Iris pigment epithelial cell (primary cell): Measurements from ENCODE around the gene PQBP1.

Experiments
- DNase-seq: peaks from one replicate; pipeline ENCODE4 v3.0.0-alpha.2; 2011; ENCODE audit warnings: low read depth

PQBP1 gene

DNA sequence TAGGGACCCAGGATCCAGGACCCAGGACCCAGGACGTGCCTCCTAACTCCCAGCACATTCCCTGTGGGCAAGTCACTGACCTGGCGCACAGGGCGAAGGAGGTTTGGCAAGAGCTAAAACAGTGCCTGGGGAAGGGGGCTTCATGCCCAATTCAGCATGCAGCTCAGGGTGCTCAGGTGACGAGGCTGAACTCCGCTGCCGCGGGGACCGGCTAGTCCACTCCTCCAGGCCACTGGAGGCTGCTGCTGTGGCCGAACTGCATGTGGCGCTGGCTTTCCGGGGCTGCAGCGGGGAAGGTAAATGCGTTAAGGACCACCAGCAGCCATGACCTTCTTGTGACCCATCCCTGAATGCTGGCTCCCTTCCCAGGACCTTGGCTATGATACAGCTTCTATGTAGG is 26.0 kb downstream of the PQBP1 start:
- no peak for DNase-seq

DNA sequence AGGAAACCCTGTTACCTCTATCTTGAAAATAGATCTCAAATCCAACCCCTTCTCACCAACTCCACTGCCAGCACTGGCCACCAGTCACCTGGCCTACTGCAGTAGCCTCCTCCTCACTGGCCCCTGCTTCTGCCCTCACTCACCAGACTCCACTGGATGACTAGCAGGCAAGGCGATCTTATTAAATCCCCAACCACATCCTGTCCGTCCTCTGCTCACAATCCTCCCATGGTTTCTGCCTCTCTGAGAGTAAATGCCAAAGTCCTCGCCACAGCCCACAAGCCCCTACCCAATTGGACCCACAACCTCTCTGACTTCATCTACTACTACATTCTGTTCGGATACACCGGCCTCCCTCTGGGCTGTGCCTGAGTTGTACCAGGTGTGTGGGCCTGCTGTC is 26.5 kb downstream of the PQBP1 start:
- DNase-seq: no peak

DNA sequence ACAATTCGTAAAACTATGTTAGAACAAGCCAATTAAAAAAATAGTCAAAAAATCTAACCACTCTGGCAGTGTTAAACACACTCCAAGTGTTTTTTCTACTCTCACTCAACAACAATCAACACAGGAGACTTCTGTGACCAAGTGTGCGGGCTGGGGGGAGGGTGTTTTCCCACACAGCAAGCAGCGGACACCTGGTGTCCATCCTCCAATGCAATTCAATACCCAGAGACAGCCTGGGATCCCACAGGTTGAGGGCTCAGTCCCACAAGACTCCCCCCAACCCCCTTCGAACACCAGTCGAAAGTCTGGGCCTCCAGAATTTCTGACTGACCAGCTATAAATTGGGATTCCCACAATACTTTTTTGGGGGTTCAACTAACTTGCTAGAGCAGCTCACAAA is 29.4 kb downstream of the PQBP1 start:
- no peak for DNase-seq

DNA sequence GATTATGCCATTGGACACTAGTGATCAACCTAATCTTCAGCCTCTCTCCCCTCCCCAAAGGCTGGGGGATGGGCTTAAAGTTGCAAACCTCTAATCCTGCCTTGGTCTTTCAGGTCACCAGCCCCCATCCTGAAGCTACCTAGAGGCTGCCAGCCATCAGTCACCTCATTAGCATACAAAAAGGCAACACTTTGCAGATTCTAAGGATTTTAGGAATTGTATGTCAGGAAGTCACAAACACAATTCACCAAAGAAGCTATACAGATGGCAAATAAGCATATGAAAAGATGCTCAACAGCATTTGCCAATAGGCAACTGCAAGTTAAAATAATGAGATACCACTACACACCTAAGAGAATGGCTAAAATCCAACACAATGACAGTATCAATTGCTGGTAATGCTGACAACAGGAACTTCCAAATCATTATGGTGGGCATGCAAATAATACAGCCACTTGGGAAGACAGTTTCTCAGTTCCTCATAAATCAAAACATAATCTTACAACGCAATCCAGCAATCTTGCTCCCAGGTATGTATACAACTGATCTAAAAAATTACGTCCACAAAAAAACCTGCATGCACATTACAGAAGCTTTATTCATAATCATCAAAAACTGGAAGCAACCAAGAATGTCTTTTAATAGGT is 30.1 kb downstream of the PQBP1 start:
- DNase-seq: no peak

DNA sequence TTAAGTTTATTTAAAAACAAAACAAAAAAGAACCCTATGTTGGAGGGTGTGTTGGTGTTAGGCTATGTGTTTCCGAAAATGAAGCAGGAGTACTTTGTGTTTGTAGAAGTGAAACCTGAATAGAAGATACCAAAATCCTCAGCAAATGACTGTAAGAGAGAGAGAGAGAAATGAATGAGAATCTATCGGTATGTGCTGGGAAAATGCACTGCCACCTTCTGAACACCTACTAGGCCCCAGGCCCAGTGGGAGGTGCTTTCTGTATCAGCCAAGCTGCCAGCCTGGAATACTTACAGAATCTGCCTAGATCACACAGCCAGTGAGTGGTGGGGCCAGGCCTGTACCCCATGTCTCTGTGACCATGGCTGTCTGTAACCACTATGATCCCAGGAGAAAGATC is 36.0 kb downstream of the PQBP1 start:
- DNase-seq: no peak

DNA sequence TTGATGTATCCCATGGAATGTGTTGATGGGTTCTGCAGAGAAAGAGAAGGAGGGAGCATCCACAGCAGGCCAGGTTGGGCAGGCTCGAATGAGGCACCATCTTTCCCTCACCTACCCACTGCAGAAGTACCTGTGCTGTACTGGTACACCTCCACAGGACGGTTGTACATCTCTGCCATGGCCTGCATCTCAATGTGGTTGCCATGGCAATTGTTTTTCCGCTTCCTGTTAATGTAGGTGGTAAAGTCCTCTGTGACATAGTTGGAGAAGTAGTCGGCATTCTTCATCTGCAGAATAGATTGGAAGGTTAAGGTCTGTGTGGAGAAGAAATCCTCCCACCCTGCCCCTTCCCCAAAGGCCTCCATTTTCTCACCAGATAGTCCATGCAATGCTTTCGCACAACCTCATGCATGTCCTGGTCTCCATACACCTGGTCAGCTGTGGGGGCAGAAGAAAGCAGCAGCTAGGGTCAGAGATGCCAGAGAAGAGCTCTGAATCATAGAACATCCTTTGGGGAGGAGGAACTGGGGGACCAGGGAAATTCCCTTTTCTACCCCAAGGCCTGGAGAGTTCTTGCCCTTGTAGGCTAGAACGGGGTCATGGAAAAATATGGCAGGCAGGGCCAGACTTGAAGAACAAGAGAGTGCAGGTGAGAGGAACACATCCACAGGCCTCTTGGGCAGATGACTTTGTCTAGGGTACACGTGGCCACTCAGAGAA is 37.0 kb downstream of the PQBP1 start:
- DNase-seq: no peak

DNA sequence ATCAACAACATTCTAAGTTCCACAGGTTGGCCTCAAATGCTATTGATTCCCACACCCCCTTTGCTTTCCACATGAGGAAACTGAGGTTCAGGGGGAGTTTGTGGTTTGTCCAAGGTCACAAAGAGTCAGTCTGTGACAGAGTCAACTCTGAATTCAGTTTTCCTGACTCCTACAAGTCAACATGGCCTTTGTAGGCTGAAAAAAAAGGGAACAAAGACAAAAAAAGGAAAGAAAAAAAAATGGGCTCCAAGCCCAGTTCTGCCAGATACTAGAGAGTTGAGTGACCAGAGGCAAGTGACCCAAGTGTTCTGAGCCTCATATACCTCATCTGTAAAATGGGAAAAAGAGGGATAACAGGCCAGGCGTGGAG is 37.6 kb downstream of the PQBP1 start:
- DNase-seq: no peak

DNA sequence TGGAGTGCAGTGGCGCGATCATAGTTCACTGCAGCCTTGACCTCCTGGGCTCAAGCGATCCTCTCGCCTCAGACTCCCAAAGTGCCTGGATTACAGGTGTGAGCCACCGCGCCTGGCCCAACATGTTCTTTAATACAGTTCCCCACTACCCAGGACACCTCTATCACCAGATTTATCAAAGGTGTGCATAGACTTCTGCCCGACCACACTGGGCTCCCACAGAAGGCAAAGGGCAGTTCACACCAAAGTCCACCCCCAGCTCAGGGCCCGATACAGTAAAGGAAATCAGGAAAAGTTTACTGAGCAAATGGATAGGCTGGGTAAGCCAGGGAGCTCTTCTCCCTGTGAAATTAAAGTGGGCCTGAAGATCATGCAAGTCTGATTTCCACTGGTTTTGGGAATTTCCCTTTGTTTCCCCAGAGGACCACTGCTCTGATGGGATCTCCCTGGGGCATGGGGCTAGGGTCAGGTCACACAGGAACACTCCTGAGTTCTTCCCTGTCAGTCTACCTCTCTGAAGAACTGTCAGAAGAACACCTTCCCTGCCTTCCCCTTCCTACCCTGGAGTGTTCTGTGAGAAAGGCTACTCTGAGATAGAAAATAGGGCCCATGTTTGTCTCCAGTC is 38.8 kb downstream of the PQBP1 start:
- no peak for DNase-seq

DNA sequence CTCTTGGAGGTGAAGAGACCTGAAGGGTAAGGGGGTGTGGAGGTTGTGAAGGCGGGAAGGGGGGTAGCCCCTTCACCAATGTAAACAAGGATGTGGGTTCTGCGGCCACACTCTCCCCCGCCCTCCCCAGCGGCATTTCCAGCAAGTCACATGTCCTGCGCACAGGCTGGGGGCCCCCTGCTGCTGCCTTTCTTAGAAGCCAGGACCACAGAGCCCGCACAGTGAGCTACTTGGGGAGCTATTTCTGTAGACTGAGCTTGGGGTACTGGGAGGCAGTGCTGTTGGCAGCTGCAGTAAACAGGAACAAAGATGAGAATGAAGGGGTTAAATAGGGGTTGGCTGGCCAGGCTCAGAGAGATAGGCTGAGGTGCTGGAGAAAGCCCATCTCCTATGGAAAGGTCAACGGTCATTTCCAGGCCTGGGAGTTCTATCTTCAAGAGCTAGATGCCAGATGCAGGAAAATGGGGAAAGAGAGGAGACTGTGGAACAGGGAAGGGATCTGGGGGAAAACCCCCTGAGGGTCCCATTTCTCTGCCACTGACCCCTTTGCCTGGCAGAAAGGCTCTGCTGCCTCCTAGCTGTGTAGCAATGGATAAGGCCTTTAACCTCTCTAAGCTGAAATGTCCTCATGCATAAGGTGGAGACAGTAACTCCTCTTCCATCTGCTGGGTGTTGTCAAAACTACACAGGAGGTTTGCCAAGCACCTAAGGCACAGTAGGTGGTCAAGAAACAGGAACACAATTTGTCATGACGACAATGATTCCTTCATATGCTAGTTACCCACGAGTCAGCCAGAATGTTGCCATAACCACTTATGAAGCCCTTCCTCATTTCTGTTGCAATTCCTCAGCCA is 39.6 kb downstream of the PQBP1 start:
- peak; percentile 69 for DNase-seq

DNA sequence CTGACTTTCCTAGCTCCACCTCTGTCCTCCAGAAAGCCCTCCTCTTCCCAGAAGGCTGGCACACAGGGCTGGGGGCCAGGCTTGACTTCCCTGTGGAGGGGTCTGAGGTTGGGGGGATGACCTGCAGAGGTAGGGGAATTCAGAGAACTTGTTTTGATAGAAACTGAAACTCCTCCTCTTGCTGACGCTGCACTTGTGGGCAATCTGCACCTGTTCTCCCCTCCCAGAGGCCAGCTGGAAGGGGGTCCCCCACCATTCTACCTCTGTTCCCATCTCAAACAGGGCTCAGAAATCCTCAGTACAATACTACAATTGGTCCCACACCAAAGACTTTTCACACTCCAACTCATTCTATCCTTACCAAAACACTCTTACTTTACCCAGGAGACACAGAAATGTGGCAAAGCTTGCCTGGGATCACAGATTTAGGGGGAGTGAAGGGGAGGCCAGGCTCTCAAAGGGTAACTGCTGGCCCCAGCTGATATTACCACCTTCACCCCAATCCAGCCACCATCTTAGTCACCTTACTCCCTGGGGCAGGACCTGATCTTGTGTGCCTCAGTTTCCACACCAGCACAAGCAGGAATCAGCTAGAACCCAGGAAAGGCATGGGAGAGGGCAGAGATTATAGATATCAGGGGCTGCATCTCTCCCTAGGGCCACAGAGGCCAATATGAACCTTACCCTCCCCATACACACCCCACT is 41.1 kb downstream of the PQBP1 start:
- DNase-seq: no peak

DNA sequence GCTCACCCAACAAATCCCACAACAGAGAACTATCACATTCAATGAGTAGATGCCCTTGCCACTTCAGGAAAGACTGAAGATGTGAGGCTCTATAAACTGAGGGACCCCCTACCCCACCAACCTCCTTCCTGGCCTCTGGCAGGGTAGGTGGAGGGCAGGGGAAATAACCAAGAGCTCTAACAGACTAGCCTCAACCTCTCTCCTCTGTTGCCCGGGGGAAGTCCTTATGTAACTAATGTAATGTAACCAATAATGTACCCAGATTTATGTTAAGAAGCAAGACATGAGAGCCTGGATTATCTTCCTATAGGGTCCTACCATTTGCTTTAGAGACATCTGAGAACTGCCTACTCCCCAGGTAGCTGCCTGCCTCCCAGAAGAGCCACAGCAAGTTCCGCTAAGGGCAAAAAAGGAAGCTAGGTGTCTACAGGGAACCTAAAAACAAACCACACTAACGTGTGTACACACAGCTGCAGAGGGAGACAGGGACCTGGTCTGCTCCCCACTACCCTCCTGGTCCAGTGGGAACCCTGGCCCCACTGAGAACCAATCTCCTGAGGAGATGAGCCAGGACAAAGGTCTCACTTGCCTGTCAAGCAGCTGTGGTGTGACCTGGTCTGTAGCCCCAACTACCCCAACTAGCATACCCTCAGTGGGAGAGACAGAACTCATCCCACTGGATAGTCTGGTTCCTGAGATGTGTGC is 41.9 kb downstream of the PQBP1 start:
- DNase-seq: no peak

DNA sequence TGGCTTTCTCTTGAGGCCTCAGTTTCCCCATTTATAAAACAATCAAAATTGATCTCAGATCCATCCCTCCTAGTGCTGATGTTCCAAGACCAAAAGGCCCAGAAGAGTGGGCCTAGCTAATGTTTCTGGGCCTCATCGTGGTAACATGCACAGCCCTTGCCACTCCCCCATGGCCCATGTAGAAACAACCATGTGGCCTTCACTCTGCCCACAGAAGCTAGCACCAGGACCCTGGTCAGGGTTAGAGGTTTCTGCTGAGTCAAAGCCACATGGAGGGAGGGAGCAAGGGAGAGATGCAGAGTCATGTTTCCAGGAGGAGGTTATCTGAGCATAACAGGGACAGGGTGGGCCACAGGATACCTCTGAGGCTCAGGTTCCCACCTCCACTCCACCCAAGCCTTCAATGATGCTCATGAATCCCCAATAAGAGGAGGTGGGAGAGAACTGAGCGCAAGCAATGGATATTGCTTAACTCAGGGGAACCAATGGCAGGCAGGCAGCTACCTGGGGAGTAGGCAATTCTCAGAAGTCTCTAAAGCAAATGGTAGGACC is 42.8 kb downstream of the PQBP1 start:
- no peak for DNase-seq

DNA sequence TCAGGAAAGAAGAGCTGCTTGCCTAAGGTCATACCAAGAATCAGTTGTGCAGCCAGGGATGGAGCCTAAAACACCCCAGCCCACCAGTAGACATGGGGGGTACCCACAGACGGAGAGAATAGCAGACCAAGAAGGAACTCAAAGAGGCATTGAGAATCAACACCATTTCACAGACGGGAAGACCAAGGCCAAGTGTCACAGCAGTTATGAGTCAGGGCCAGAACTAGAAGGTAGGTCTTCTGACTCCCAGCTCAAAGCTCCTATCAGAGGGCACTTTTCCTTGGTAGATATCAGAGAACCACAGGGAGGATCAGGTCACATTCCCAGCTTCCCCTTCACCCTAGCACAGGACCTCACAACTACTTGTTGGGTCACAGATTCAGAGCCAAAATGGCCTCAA is 45.2 kb downstream of the PQBP1 start:
- no peak for DNase-seq

DNA sequence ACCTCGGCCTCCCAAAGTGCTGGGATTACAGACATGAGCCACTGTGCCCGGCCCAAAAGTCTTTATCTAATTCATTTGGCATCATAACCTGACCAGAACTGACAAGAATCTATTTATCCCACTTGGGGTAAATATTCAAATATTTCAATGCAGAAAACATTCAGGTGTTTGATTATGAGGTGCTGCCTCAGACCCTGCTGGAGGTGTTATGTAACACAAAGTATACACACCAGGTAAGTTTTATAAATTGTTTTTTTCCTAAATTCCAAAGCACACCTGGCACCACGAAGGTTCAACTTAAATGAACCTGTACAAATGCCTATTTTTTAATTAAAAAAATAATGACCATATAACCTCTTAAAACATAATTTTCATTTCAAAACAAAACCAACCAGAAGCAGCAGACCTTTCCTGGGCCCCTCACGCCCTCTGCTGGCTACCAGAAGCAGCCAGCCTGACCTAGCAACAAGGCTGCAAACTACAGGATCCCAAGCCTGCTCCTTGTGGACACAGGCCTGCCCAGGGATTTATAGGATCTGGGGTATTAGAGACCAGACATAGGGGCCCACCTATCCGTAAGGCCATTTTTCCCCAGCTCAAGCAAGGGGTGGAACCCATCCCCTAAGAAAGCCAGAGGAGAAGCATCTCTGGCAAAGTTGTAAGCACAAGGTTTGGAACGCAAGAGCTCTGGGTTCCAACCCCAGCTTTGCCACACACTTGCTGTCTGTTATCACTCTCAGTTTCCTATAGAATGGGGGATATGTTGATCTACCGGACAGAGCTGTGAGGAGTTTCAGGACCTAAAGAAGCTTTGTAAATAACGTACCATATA is 48.0 kb downstream of the PQBP1 start:
- DNase-seq: peak; percentile 57

DNA sequence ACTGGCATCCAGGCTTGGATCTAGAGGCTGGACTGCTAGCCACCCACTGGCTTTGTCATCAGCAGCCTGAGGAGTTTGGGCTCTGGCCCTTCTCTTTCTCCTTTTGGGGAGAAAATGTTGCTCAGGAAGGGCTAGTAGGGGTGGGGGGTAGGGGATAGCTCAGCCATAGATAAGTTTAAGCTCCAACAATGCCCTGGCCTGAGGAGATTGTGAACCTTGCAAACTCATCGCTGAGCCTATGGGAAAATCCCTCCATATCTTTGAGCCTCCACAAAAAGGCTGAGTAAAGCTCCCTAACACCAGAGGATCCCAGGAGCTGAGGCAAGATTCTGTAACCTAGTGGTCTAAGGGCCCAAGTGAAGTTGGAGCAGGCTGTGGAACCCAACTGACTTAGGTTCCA is 50.9 kb downstream of the PQBP1 start:
- DNase-seq: no peak
